Loucy (cell line): ENCODE data around the gene IL12RB1.
"Not testable (repeated sequence)": the region's sequence is repeated elsewhere in the genome, so short reads cannot be mapped to it uniquely, and the experiment has no call there.

ENCODE experiments used
- H2AFZ ChIP-seq: fragments of 200-600 bp; sonication (generic); 2 replicates; pipeline ENCODE4 v1.6.0; 2016; ENCODE audit warnings: antibody characterized with exemption, mild to moderate bottlenecking, low read length, moderate library complexity
- H3F3A ChIP-seq: fragments of 200-600 bp; 2 replicates; pipeline ENCODE4 v1.6.0; 2016; ENCODE audit warnings: antibody characterized with exemption, low read depth, mild to moderate bottlenecking
- H3K27me3 ChIP-seq: fragments of 200-600 bp; sonication (generic); 2 replicates; pipeline ENCODE4 v1.6.1; 2014; ENCODE audit warnings: low read length, mild to moderate bottlenecking; ENCODE audit not compliant: insufficient read depth, poor library complexity, severe bottlenecking
- H3K36me3 ChIP-seq: fragments of 200-600 bp; sonication (generic); 2 replicates; pipeline ENCODE4 v1.6.1; 2016; ENCODE audit warnings: low read length; ENCODE audit not compliant: insufficient read depth
- H3K4me1 ChIP-seq: fragments of 200-600 bp; sonication (generic); 2 replicates; pipeline ENCODE4 v1.5.1; 2014; ENCODE audit warnings: low read length, mild to moderate bottlenecking; ENCODE audit not compliant: insufficient read depth, poor library complexity, severe bottlenecking
- H3K4me2 ChIP-seq: fragments of 200-600 bp; sonication (generic); 2 replicates; pipeline ENCODE4 v1.6.0; 2014; ENCODE audit warnings: antibody characterized with exemption, low read length, low read depth, mild to moderate bottlenecking; ENCODE audit not compliant: poor library complexity, severe bottlenecking
- H3K4me3 ChIP-seq: fragments of 200-600 bp; sonication (generic); 2 replicates; pipeline ENCODE4 v1.5.1; 2014; ENCODE audit warnings: low read length, mild to moderate bottlenecking, mixed read lengths; ENCODE audit not compliant: poor library complexity, severe bottlenecking
- H3K79me2 ChIP-seq: fragments of 200-600 bp; sonication (generic); 2 replicates; pipeline ENCODE4 v1.6.1; 2014; ENCODE audit warnings: low read length; ENCODE audit not compliant: insufficient read depth
- H3K9ac ChIP-seq: fragments of 200-600 bp; sonication (generic); 2 replicates; pipeline ENCODE4 v1.6.0; 2014; ENCODE audit warnings: mild to moderate bottlenecking, low read depth, low read length, moderate library complexity; ENCODE audit not compliant: poor library complexity, severe bottlenecking
- H3K9me2 ChIP-seq: fragments of 200-600 bp; sonication (generic); replicated peaks from 2 replicates; pipeline ENCODE4 v1.6.1; 2016; ENCODE audit warnings: low read depth, low read length, mixed read lengths
- H3K9me3 ChIP-seq: fragments of 200-600 bp; sonication (generic); 2 replicates; pipeline ENCODE4 v1.6.1; 2014; ENCODE audit warnings: mild to moderate bottlenecking, antibody characterized with exemption, low read length, low read depth; ENCODE audit not compliant: insufficient read depth
- H4K20me1 ChIP-seq: fragments of 200-600 bp; sonication (generic); 2 replicates; pipeline ENCODE4 v1.6.0; 2014; ENCODE audit warnings: antibody characterized with exemption, low read length, mild to moderate bottlenecking; ENCODE audit not compliant: insufficient read depth, poor library complexity, severe bottlenecking
- EZH2phosphoT487 ChIP-seq: fragments of 200-600 bp; IDR thresholded peaks from 2 replicates; pipeline ENCODE4 v1.6.1; 2018; ENCODE audit warnings: antibody characterized with exemption, mild to moderate bottlenecking, moderate library complexity, borderline replicate concordance
- TF ChIP-seq, protein P1 (sequence below): fragments of 200-600 bp; sonication (generic); conservative IDR thresholded peaks from 2 replicates; pipeline ENCODE4 v1.5.1; 2014; ENCODE audit warnings: mild to moderate bottlenecking, antibody characterized with exemption, low read length

The IL12RB1 gene

DNA sequence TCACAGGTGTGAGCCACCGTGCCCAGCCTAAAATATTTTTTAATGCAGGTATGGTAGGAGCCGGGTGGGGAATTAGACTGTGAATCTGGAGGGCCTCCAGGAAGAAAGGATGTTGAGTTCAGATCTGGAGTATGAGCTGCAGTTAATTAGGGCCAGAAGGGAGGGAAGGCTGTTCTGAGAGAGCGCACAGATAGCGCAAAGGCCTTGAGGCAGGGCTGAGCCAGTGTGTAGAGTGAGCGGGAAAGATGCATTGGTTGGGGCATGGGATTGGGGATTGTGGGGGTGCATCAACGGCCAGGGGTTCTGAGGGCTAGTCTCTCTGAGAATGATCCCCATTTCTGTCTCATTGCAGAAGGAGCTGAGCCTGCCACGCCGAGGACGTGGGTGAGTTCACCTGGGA is 20.5 kb upstream of the IL12RB1 start:
- Histone ChIP-seq H3K9ac (no peak overlapping the region), H3K27me3 (no peaks in the 10 kb centered on the region), H3K4me2 (no peak overlapping the region), H3K4me1 (peaks cover 20% of the 10 kb centered on the region), H3F3A (no peaks in the 10 kb centered on the region), H3K9me3 (no peaks in the 10 kb centered on the region), H2AFZ (no peak overlapping the region), H3K79me2 (no peaks in the 10 kb centered on the region), H3K9me2 (no peaks in the 10 kb centered on the region), H4K20me1 (no peaks in the 10 kb centered on the region), H3K4me3 (no peak overlapping the region), H3K36me3 (no peaks in the 10 kb centered on the region)
- TF ChIP-seq, protein P1, sequence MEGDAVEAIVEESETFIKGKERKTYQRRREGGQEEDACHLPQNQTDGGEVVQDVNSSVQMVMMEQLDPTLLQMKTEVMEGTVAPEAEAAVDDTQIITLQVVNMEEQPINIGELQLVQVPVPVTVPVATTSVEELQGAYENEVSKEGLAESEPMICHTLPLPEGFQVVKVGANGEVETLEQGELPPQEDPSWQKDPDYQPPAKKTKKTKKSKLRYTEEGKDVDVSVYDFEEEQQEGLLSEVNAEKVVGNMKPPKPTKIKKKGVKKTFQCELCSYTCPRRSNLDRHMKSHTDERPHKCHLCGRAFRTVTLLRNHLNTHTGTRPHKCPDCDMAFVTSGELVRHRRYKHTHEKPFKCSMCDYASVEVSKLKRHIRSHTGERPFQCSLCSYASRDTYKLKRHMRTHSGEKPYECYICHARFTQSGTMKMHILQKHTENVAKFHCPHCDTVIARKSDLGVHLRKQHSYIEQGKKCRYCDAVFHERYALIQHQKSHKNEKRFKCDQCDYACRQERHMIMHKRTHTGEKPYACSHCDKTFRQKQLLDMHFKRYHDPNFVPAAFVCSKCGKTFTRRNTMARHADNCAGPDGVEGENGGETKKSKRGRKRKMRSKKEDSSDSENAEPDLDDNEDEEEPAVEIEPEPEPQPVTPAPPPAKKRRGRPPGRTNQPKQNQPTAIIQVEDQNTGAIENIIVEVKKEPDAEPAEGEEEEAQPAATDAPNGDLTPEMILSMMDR = no peak
- no peak for TF ChIP-seq EZH2phosphoT487

- peaks cover 17% of the 10 kb centered on the region for H3K4me1 ChIP-seq
- not testable (repeated sequence) for H3K4me2 ChIP-seq, H3K4me3 ChIP-seq
Observed at GRCh38 chr19:18105259-18105658, 18.5 kb upstream of the IL12RB1 start.

GRCh38 chr19:18104793-18105131 is 18.0 kb upstream of the IL12RB1 start:
- TF ChIP-seq, protein P1 = no peak
- no peak for TF ChIP-seq EZH2phosphoT487
- H3K4me3 ChIP-seq = peak overlapping the region; percentile 74
- H3K4me2 ChIP-seq = peak overlapping the region; percentile 92
- no peaks in the 10 kb centered on the region for H4K20me1 ChIP-seq
- no peaks in the 10 kb centered on the region for H3F3A ChIP-seq
- no peaks in the 10 kb centered on the region for H3K9me2 ChIP-seq
- no peaks in the 10 kb centered on the region for H3K9me3 ChIP-seq
- no peaks in the 10 kb centered on the region for H3K27me3 ChIP-seq
- peak overlapping the region; percentile 60 for H3K9ac ChIP-seq
- no peaks in the 10 kb centered on the region for H3K36me3 ChIP-seq
- no peaks in the 10 kb centered on the region for H3K79me2 ChIP-seq
- H2AFZ ChIP-seq = peak overlapping the region; percentile 99
- H3K4me1 ChIP-seq = peaks cover 13% of the 10 kb centered on the region

More at GRCh38 chr19:18105259-18105658, 18.5 kb upstream of the IL12RB1 start:
- H3K36me3 ChIP-seq, H3K9ac ChIP-seq, H3K27me3 ChIP-seq, H3K79me2 ChIP-seq, H3K9me3 ChIP-seq, H3K9me2 ChIP-seq, H4K20me1 ChIP-seq, H2AFZ ChIP-seq, H3F3A ChIP-seq: not testable (repeated sequence)

DNA sequence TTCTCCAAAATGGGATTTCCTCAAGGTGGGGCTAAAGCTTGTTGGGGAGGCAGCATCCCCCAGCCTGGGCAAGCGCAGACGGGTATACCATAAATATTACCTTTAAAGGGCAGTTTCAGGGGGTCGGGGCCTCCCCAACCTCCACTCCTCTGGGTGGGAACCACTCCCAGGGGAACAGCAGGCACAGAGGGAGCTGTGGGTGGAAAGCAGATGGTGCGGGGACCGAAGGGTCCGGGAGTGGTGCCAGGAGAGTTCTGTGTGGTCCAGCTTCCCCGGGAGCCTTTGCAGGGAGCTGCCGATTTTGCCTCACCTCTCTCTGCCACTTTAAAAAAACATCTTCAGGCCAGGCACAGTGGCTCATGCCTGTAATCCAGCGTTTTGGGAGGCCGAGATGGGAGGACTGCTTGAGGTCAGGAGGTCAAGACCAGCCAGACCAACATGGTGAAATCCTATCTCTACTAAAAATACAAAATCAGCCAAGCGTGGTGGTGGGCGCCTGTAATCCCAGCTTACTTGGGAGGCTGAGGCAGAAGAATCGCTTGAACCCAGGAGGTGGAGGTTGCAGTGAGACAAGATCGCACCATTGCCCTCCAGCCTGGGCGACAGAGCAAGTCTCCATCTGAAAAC is 16.3 kb upstream of the IL12RB1 start:
- no peaks in the 10 kb centered on the region for H3F3A ChIP-seq
- no peak for TF ChIP-seq EZH2phosphoT487
- TF ChIP-seq, protein P1 = no peak
- no peaks in the 10 kb centered on the region for H3K9me3 ChIP-seq
- no peaks in the 10 kb centered on the region for H3K9me2 ChIP-seq
- H3K9ac ChIP-seq = no peak overlapping the region
- H3K4me1 ChIP-seq = peaks cover 15% of the 10 kb centered on the region
- no peak overlapping the region for H3K4me3 ChIP-seq
- no peaks in the 10 kb centered on the region for H4K20me1 ChIP-seq
- H3K27me3 ChIP-seq = no peaks in the 10 kb centered on the region
- H3K36me3 ChIP-seq = no peaks in the 10 kb centered on the region
- no peak overlapping the region for H3K4me2 ChIP-seq
- no peaks in the 10 kb centered on the region for H3K79me2 ChIP-seq
- H2AFZ ChIP-seq = no peak overlapping the region
